Thyroid gland (tissue), 4 donors: ENCODE measurements around the gene HEATR9. TPM values are rescaled to one million over a fixed set of nuclear protein-coding genes. Genes with fewer than 3 reads are reported as not detected.

Experiments used
- DNase-seq, 2 donors: peaks; one replicate each; pipeline ENCODE4 v3.0.0-alpha.2; 2019
- H3K27ac ChIP-seq, 3 donors: fragments of 200-600 bp; sonication (generic); 1 replicate in 2 of 3; 2 replicates in 1 of 3; pipeline ENCODE4 v1.5.1; 2016 to 2019; ENCODE audit warnings: mild to moderate bottlenecking in 1 of 3, moderate library complexity in 1 of 3
- H3K27me3 ChIP-seq: fragments of 200-600 bp; sonication (generic); one replicate; pipeline ENCODE4 v1.5.1; 2019
- H3K36me3 ChIP-seq, 2 donors: fragments of 200-600 bp; sonication (generic); one replicate each; pipeline ENCODE4 v1.5.1; 2016 to 2019
- H3K4me1 ChIP-seq, 2 donors: fragments of 200-600 bp; sonication (generic); one replicate each; pipeline ENCODE4 v1.5.1; 2017 to 2019
- H3K4me3 ChIP-seq, 3 donors: fragments of 200-600 bp; sonication (generic); replicated peaks in 1 of 3; 1 replicate in 2 of 3; 2 replicates in 1 of 3; pipeline ENCODE4 v1.5.1; 2016; ENCODE audit warnings: mild to moderate bottlenecking in 1 of 3
- H3K9me3 ChIP-seq: fragments of 200-600 bp; sonication (generic); one replicate; pipeline ENCODE4 v1.5.1; 2017
- CTCF ChIP-seq, 6 experiments: fragments of 200-600 bp in 3 of 6; fragments of 450-650 bp in 3 of 6; sonication (generic) in 3 of 6; IDR thresholded peaks; one replicate each; pipeline ENCODE4 v1.5.1; 2016 to 2019; ENCODE audit warnings: antibody characterized with exemption in 6 of 6, mild to moderate bottlenecking in 2 of 6, inconsistent platforms in 1 of 6, moderate library complexity in 1 of 6
- POLR2A ChIP-seq, 2 donors: fragments of 450-650 bp; IDR thresholded peaks; one replicate each; pipeline ENCODE4 v1.6.1; 2017; ENCODE audit warnings: antibody characterized with exemption in 2 of 2, mild to moderate bottlenecking in 2 of 2, moderate library complexity in 1 of 2
- whole genome bisulfite sequencing, 2 donors: methylation state at CpG; one replicate each; pipeline ENCODE4 v1.1.5; 2017; 5-methylcytosine and 5-hydroxymethylcytosine counted together
- intact Hi-C: fragments of 100-400 bp; cut with DNase I; formaldehyde crosslinking; loops from one replicate; pipeline ENCODE4 v1.15.1; 2023
- small RNA-seq: library from RNA; depleted of rRNA; stranded (forward); fragments of <200 nt; gene quantifications from one replicate; pipeline ENCODE3, GENCODE V24; 2016
- total RNA-seq, 4 donors: library from RNA; depleted of rRNA; stranded (reverse); fragments of >200 nt; gene quantifications; one replicate each; pipeline ENCODE4 v1.2.3, GENCODE V29; 2016

The HEATR9 gene
- total RNA-seq, 4 donors from 2014 or later: 0.40 TPM; not detected in 3

GRCh38 chr17:35808240-35808961 is 60.3 kb downstream of the HEATR9 start:
- H3K4me1 ChIP-seq: peaks cover 21 to 25% of the 10 kb centered on the region in 2 donors

GRCh38 chr17:35807371-35808144 is 61.1 kb downstream of the HEATR9 start:
- Histone ChIP-seq H3K36me3 (no peaks in the 10 kb centered on the region), H3K27ac (no peak overlapping the region), H3K9me3 (no peaks in the 10 kb centered on the region), H3K27me3 (no peaks in the 10 kb centered on the region), H3K4me3 (no peak overlapping the region), H3K4me1 (peaks cover 21 to 25% of the 10 kb centered on the region in 2 donors)
- TF ChIP-seq CTCF (IDR thresholded peaks at IDR 0.05): no peak
- TF ChIP-seq POLR2A (IDR thresholded peaks at IDR 0.05): no peak
- intact Hi-C loops: no loop called here
- WGBS, 2 donors: 89 to 91% methylated on average over 7 of the region's 7 CpGs
- DNase-seq: no peak

More at GRCh38 chr17:35808240-35808961, 60.3 kb downstream of the HEATR9 start:
- DNase-seq: no peak
- TF ChIP-seq CTCF (IDR thresholded peaks at IDR 0.05) (no peak), POLR2A (IDR thresholded peaks at IDR 0.05) (no peak)
- 27 to 28% methylated on average over 19 of the region's 19 CpGs for WGBS, 2 donors
- intact Hi-C loops: no loop called here
- H3K36me3 ChIP-seq: no peaks in the 10 kb centered on the region
- no peaks in the 10 kb centered on the region for H3K9me3 ChIP-seq
- H3K27me3 ChIP-seq: no peaks in the 10 kb centered on the region
- H3K27ac ChIP-seq: peak overlapping the region; percentile 74 to 97 (median 92)
- peak overlapping the region in 2 of 3 donors; percentile 3 to 70 for H3K4me3 ChIP-seq

Small RNAs within 50 kb of the gene (small RNA-seq; reads per million reads assigned to genes)
- gene RF00100: 3,212 reads per million, percentile 99 among the genes with 10 or more reads in this experiment

Other genes with a start within 250 kb of the HEATR9 start
- 10 to 100 TPM in 1 of 4 donors, 1 to 10 TPM in 2, under 1 TPM in 1; 0.94 to 14.5 (median 3.5) TPM for gene RASL10B, start 137.3 kb downstream of the HEATR9 start, total RNA-seq
- not detected for gene GAS2L2, start 115.7 kb downstream of the HEATR9 start, total RNA-seq
- under 1 TPM in 1 of 4 donors, not detected in 3; 0.40 TPM for gene C17orf50, start 108.0 kb downstream of the HEATR9 start, total RNA-seq
- gene MMP28, start 73.2 kb downstream of the HEATR9 start, total RNA-seq: 10 to 100 TPM; 12.4 to 48.0 (median 28.6) TPM
- gene TAF15, start 59.4 kb downstream of the HEATR9 start, total RNA-seq: 10 to 100 TPM; 55.9 to 79.8 (median 65.4) TPM
- gene CCL5, start 11.5 kb upstream of the HEATR9 start, total RNA-seq: 1 to 10 TPM; 2.1 to 5.3 (median 3.8) TPM
- gene RDM1, start 61.9 kb upstream of the HEATR9 start, total RNA-seq: under 1 TPM in 1 of 4 donors, not detected in 3; 0.93 TPM
- not detected for gene LYZL6, start 74.8 kb upstream of the HEATR9 start, total RNA-seq
- under 1 TPM in 1 of 4 donors, not detected in 3; 0.81 TPM for gene CCL16, start 112.6 kb upstream of the HEATR9 start, total RNA-seq
- 10 to 100 TPM in 3 of 4 donors, 1 to 10 TPM in 1; 3.0 to 43.0 (median 23.2) TPM for gene CCL14, start 117.8 kb upstream of the HEATR9 start, total RNA-seq
- under 1 TPM in 1 of 4 donors, not detected in 3; 0.33 TPM for gene CCL15, start 132.7 kb upstream of the HEATR9 start, total RNA-seq
- gene CCL23, start 149.1 kb upstream of the HEATR9 start, total RNA-seq: 1 to 10 TPM in 2 of 4 donors, not detected in 2; 2.7 to 3.8 TPM
- gene CCL18, start 195.4 kb upstream of the HEATR9 start, total RNA-seq: 1 to 10 TPM in 2 of 4 donors, under 1 TPM in 1, not detected in 1; 0.89 to 4.7 (median 2.5) TPM
- gene CCL3, start 221.3 kb upstream of the HEATR9 start, total RNA-seq: 1 to 10 TPM in 2 of 4 donors, not detected in 2; 1.7 to 3.9 TPM
- 1 to 10 TPM in 2 of 4 donors, under 1 TPM in 1, not detected in 1; 0.78 to 4.3 (median 2.7) TPM for gene CCL4, start 234.9 kb upstream of the HEATR9 start, total RNA-seq